A549 (cell line): ENCODE results near the gene PSME3IP1. TPM values are rescaled to one million over a fixed set of nuclear protein-coding genes. Genes with fewer than 3 reads are reported as not detected.

ENCODE experiments used
- ATAC-seq, 2 experiments: fragments of 200-7000 bp in 1 of 2; fragments of >200 bp in 1 of 2; cut with Nextera tagmentation in 1 of 2; cut with Tn5 transposase in 1 of 2; 3 replicates each; pipeline versions ENCODE4 v1.8.0 to v1.9.1; 2018 to 2020; ENCODE audit warnings: mild to moderate bottlenecking in 1 of 2, moderate library complexity in 1 of 2
- CTCF ChIA-PET: fragments of 300-600 bp; sonication (Branson Sonifier 250); formaldehyde crosslinking; extraction: SDS; loops from one replicate; lab custom pipeline; 2021; ENCODE audit warnings: antibody characterized with exemption, inconsistent platforms; lab: Yijun Ruan, JAX
- POLR2A ChIA-PET: fragments of 350-600 bp; formaldehyde crosslinking; extraction: SDS; loops from one replicate; lab custom pipeline; 2021; ENCODE audit warnings: antibody characterized with exemption, inconsistent platforms; lab: Yijun Ruan, JAX
- DNase-seq, 2 experiments: peaks; one replicate each; pipeline versions ENCODE4 v3.0.0 to v3.0.0-alpha.2; 2011 to 2016; ENCODE audit warnings: low read depth in 1 of 2, low spot score in 1 of 2
- FAIRE-seq: peaks from 2 replicates; lab custom pipeline; 2011; peaks lifted over from hg19 to GRCh38; lab: Jason Lieb, UNC
- H3K27ac ChIP-seq, 2 experiments: fragments of >200 bp; sonication (Bioruptor Twin); formaldehyde crosslinking; 3 replicates each; pipeline ENCODE4 v1.5.1; 2016 to 2017
- H3K4me1 ChIP-seq: fragments of >200 bp; sonication (Bioruptor Twin); formaldehyde crosslinking; 3 replicates; pipeline ENCODE4 v1.6.1; 2016
- H3K4me2 ChIP-seq: fragments of >200 bp; sonication (Bioruptor Twin); formaldehyde crosslinking; 3 replicates; pipeline ENCODE4 v1.6.1; 2016
- H3K4me3 ChIP-seq: fragments of >200 bp; sonication (Bioruptor Twin); formaldehyde crosslinking; 3 replicates; pipeline ENCODE4 v1.5.1; 2016
- H3K9me3 ChIP-seq: fragments of >200 bp; sonication (Bioruptor Twin); formaldehyde crosslinking; 3 replicates; pipeline ENCODE4 v1.6.1; 2016
- CBX2 ChIP-seq: fragments of 200-600 bp; sonication (generic); IDR thresholded peaks from 2 replicates; pipeline ENCODE4 v1.6.1; 2016; ENCODE audit warnings: low read depth, mild to moderate bottlenecking, borderline replicate concordance
- CBX8 ChIP-seq: fragments of 200-600 bp; sonication (generic); IDR thresholded peaks from 2 replicates; pipeline ENCODE4 v1.6.1; 2016
- CHD2 ChIP-seq: fragments of 150-350 bp; IDR thresholded peaks from 2 replicates; pipeline ENCODE4 v1.6.1; 2014; ENCODE audit warnings: low read length; ENCODE audit not compliant: partially characterized antibody
- CHD4 ChIP-seq: fragments of 200-600 bp; sonication (generic); IDR thresholded peaks from 2 replicates; pipeline ENCODE4 v1.6.1; 2016; ENCODE audit warnings: antibody characterized with exemption, mild to moderate bottlenecking, borderline replicate concordance
- EHF ChIP-seq: fragments of 250-450 bp; sonication (Bioruptor Pico); IDR thresholded peaks from 2 replicates; pipeline ENCODE4 v1.5.0; 2020; ENCODE audit warnings: mild to moderate bottlenecking
- EHMT2 ChIP-seq: fragments of 200-600 bp; sonication (generic); IDR thresholded peaks from 2 replicates; pipeline ENCODE4 v1.6.1; 2016; ENCODE audit warnings: antibody characterized with exemption, low read depth, mild to moderate bottlenecking, moderate library complexity
- EP300 ChIP-seq, 2 experiments: fragments of >200 bp; sonication (Bioruptor Twin); formaldehyde crosslinking; IDR thresholded peaks; 2 replicates in 1 of 2; 3 replicates in 1 of 2; pipeline ENCODE4 v1.6.1; 2016 to 2017
- FOSB ChIP-seq: fragments of 250-450 bp; sonication (Bioruptor Pico); IDR thresholded peaks from 2 replicates; pipeline ENCODE4 v1.5.0; 2020; ENCODE audit warnings: mild to moderate bottlenecking, moderate library complexity
- FOSL2 ChIP-seq, 2 experiments: fragments of 450-650 bp in 1 of 2; fragments of >200 bp in 1 of 2; sonication (Bioruptor Twin) in 1 of 2; formaldehyde crosslinking; IDR thresholded peaks; 2 replicates each; pipeline versions ENCODE4 v1.5.0 to v1.6.1; 2016 to 2020; ENCODE audit warnings: mild to moderate bottlenecking in 1 of 2, moderate library complexity in 1 of 2
- HDAC2 ChIP-seq: fragments of 200-600 bp; sonication (generic); IDR thresholded peaks from 2 replicates; pipeline ENCODE4 v1.6.1; 2016
- HEYL ChIP-seq: fragments of 250-450 bp; sonication (Bioruptor Pico); IDR thresholded peaks from 2 replicates; pipeline ENCODE4 v1.8.0; 2021; ENCODE audit warnings: mild to moderate bottlenecking, moderate library complexity
- HOXA7 ChIP-seq: fragments of 250-450 bp; sonication (Bioruptor Pico); IDR thresholded peaks from 2 replicates; pipeline ENCODE4 v1.5.0; 2020; ENCODE audit warnings: mild to moderate bottlenecking, moderate library complexity
- HOXB13 ChIP-seq: fragments of 250-450 bp; sonication (Bioruptor Pico); IDR thresholded peaks from 2 replicates; pipeline ENCODE4 v1.5.0; 2020; ENCODE audit warnings: low read depth, mild to moderate bottlenecking, moderate library complexity
- MAFK ChIP-seq: fragments of 450-650 bp; IDR thresholded peaks from 2 replicates; pipeline ENCODE4 v1.6.1; 2014; ENCODE audit not compliant: partially characterized antibody
- MAZ ChIP-seq: fragments of 150-350 bp; IDR thresholded peaks from 2 replicates; pipeline ENCODE4 v1.6.1; 2014; ENCODE audit warnings: antibody characterized with exemption, low read depth, low read length, borderline replicate concordance
- NFE2L2 ChIP-seq: fragments of 150-350 bp; conservative IDR thresholded peaks from 2 replicates; pipeline ENCODE4 v1.6.1; 2014; ENCODE audit warnings: low read length
- NR3C1 ChIP-seq: fragments of >200 bp; sonication (Bioruptor Twin); formaldehyde crosslinking; IDR thresholded peaks from 3 replicates; pipeline ENCODE4 v1.6.1; 2017
- POLR2A ChIP-seq: IDR thresholded peaks from 2 replicates; pipeline ENCODE4 v1.6.1; 2012; ENCODE audit warnings: mild to moderate bottlenecking, low read length
- RAD21 ChIP-seq, 2 experiments: fragments of >200 bp in 1 of 2; sonication (Bioruptor Twin) in 1 of 2; formaldehyde crosslinking in 1 of 2; IDR thresholded peaks in 1 of 2; conservative IDR thresholded peaks in 1 of 2; 2 replicates in 1 of 2; 3 replicates in 1 of 2; pipeline ENCODE4 v1.6.1; 2012 to 2018; ENCODE audit warnings: inconsistent platforms in 1 of 2
- RFX5 ChIP-seq: fragments of 450-650 bp; IDR thresholded peaks from 2 replicates; pipeline ENCODE4 v1.7.1; 2014; ENCODE audit warnings: antibody characterized with exemption, mild to moderate bottlenecking, moderate library complexity
- SMC3 ChIP-seq: fragments of >200 bp; sonication (Bioruptor Twin); formaldehyde crosslinking; IDR thresholded peaks from 3 replicates; pipeline ENCODE4 v1.6.1; 2018; ENCODE audit warnings: inconsistent platforms
- TFCP2L1 ChIP-seq: fragments of 250-450 bp; sonication (Bioruptor Pico); IDR thresholded peaks from 2 replicates; pipeline ENCODE4 v1.5.0; 2021; ENCODE audit warnings: mild to moderate bottlenecking
- WGBS: methylation state at CpG from one replicate; pipeline ENCODE4 v1.1.6; 2017; ENCODE audit errors: missing lambda C conversion rate; 5-methylcytosine and 5-hydroxymethylcytosine counted together
- polyA plus RNA-seq, 4 experiments: library from polyadenylated mRNA; depleted of rRNA in 3 of 4; stranded (reverse); fragments of >200 nt; fragmentation: RNase III in 1 of 4; extraction: RNeasy Plus Mini Kit Qiagen cat#74134 plus additional on column Dnase treatment in 1 of 4; gene quantifications; 2 replicates in 3 of 4; 3 replicates in 1 of 4; pipeline ENCODE4 v1.2.3, GENCODE V29; 2011 to 2017
- TF ChIP-seq, protein P1 (sequence below): fragments of >200 bp; sonication (Bioruptor Twin); formaldehyde crosslinking; IDR thresholded peaks from 3 replicates; pipeline ENCODE4 v1.5.1; 2016
- TF ChIP-seq, protein P2 (sequence below): fragments of 450-650 bp; IDR thresholded peaks from 2 replicates; pipeline ENCODE4 v1.6.1; 2014; ENCODE audit warnings: antibody characterized with exemption
- TF ChIP-seq, protein P3 (sequence below): fragments of 150-350 bp; IDR thresholded peaks from 2 replicates; pipeline ENCODE4 v1.6.1; 2014; ENCODE audit warnings: low read depth, mild to moderate bottlenecking, low read length

The PSME3IP1 gene
- polyA plus RNA-seq, 2 of the 4 experiments (the other 2 are of a cell fraction), result 155 to 159 TPM

DNA sequence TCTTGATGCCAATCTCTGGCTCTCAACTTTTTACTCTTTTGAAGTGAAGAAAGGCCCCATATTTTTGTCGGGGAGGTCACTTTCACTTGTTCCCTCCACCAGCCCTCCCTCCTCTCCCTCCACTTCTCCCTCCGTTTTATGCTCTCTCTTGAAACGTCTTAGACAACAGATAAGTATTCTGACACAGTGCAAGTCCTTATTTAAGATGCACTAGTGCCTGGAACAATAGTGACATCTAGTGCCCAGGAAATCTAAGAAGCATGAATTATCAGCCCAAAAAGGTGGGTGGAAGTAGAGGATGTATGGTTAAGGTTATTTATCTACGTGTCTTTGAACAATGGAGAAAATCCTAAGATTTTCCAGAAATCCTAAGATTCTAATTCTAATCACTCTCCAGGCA lies 17.9 kb downstream of the PSME3IP1 start:
- DNase-seq, result peak in 1 of 2 experiments; percentile 73
- Histone ChIP-seq H3K9me3 (no peaks in the 10 kb centered on the region), H3K27ac (no peak overlapping the region), H3K4me1 (no peaks in the 10 kb centered on the region), H3K4me3 (no peak overlapping the region), H3K4me2 (no peak overlapping the region)
- FAIRE-seq, result no peak
- 42% methylated on average over 4 of the region's 4 CpGs for WGBS
- TF ChIP-seq, protein P1, sequence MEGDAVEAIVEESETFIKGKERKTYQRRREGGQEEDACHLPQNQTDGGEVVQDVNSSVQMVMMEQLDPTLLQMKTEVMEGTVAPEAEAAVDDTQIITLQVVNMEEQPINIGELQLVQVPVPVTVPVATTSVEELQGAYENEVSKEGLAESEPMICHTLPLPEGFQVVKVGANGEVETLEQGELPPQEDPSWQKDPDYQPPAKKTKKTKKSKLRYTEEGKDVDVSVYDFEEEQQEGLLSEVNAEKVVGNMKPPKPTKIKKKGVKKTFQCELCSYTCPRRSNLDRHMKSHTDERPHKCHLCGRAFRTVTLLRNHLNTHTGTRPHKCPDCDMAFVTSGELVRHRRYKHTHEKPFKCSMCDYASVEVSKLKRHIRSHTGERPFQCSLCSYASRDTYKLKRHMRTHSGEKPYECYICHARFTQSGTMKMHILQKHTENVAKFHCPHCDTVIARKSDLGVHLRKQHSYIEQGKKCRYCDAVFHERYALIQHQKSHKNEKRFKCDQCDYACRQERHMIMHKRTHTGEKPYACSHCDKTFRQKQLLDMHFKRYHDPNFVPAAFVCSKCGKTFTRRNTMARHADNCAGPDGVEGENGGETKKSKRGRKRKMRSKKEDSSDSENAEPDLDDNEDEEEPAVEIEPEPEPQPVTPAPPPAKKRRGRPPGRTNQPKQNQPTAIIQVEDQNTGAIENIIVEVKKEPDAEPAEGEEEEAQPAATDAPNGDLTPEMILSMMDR, result peak; percentile 71
- TF ChIP-seq SMC3, result peak; percentile 42; the same call in 1 of the 3 replicates
- TF ChIP-seq HOXA7 (CRISPR knock-in tag), result no peak
- no peak for TF ChIP-seq RFX5
- peak; percentile 67 to 79 for TF ChIP-seq RAD21 (conservative IDR thresholded peaks at IDR 0.05 in 1 of 2, IDR thresholded peaks at IDR 0.05 in 1 of 2)
- ChIA-PET CTCF (interaction anchor here (0.7 to 2.6 kb wide), 12 partner anchors 9 to 249 kb away, joined by 3 to 13 read pairs (median 6); partner anchors contain the start of gene CPNE2), POLR2A (no interaction called here)
- peak; percentile 80 to 84 for ATAC-seq

DNA sequence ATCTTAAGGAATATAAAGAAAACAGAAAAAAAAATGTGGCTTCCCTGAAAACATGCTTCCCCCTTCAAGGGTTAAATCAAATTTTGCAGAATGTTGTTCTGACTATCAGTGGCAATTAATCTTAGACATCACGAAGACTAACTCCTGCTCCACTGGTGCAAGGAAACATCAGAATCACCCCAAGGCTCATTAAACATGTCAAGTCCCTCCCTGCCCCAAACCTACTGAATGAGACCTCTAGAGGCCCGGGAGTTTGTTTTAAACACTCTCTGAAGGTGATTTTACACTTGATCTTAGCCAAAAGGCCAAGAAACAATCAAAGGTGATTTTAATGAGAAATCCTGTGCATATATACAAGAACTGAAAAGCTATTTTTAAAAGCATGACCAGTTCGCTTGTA lies 18.3 kb downstream of the PSME3IP1 start:
- FAIRE-seq (no peak), ATAC-seq (no peak), DNase-seq (no peak)
- TF ChIP-seq EHMT2, result no peak
- TF ChIP-seq CHD4, result no peak
- no peak for TF ChIP-seq TFCP2L1
- no peak for TF ChIP-seq CHD2
- no peak for TF ChIP-seq CBX8
- TF ChIP-seq HDAC2, result no peak
- no peak for TF ChIP-seq RFX5
- no peak for TF ChIP-seq POLR2A
- TF ChIP-seq HEYL (CRISPR knock-in tag), result no peak
- Histone ChIP-seq H3K4me1 (no peaks in the 10 kb centered on the region), H3K4me2 (no peak overlapping the region), H3K9me3 (no peaks in the 10 kb centered on the region), H3K27ac (no peak overlapping the region), H3K4me3 (no peak overlapping the region)
- ChIA-PET POLR2A (no interaction called here), CTCF (interaction anchor here (0.7 to 2.6 kb wide), 12 partner anchors 9 to 250 kb away, joined by 3 to 13 read pairs (median 6); partner anchors contain the start of gene CPNE2)
- WGBS, result 90% methylated on average over 3 of the region's 3 CpGs

DNA sequence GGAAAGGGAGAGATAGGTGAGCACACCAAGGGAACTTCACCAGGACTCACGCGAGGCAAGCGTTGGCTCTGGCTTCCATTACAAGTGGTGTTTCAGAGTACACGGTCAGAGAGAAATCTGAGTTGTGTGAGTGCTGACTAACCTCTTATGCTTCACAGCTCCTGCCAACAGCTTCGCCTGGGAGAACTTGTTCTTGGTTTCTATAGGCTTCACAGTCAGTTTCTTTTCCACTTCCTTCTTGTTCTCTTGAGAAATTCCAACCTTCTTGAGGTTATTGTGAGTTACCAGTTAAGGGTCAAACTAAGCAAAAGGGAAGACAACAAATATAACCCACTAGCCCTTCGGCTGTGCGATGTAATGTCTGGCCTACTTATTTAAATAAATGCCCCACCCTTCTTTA lies 18.9 kb downstream of the PSME3IP1 start:
- no peaks in the 10 kb centered on the region for H3K9me3 ChIP-seq
- WGBS, result 96% methylated on average over 7 of the region's 7 CpGs
- TF ChIP-seq HOXB13 (CRISPR knock-in tag), result no peak
- TF ChIP-seq FOSB (CRISPR knock-in tag), result no peak
- TF ChIP-seq CBX2, result no peak
- TF ChIP-seq MAFK, result no peak
- TF ChIP-seq EP300 (IDR thresholded peaks at IDR 0.05), result no peak
- no peak for TF ChIP-seq RFX5
- no peak for TF ChIP-seq CBX8
- TF ChIP-seq, protein P2, sequence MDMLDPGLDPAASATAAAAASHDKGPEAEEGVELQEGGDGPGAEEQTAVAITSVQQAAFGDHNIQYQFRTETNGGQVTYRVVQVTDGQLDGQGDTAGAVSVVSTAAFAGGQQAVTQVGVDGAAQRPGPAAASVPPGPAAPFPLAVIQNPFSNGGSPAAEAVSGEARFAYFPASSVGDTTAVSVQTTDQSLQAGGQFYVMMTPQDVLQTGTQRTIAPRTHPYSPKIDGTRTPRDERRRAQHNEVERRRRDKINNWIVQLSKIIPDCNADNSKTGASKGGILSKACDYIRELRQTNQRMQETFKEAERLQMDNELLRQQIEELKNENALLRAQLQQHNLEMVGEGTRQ, result no peak
- TF ChIP-seq, protein P3, sequence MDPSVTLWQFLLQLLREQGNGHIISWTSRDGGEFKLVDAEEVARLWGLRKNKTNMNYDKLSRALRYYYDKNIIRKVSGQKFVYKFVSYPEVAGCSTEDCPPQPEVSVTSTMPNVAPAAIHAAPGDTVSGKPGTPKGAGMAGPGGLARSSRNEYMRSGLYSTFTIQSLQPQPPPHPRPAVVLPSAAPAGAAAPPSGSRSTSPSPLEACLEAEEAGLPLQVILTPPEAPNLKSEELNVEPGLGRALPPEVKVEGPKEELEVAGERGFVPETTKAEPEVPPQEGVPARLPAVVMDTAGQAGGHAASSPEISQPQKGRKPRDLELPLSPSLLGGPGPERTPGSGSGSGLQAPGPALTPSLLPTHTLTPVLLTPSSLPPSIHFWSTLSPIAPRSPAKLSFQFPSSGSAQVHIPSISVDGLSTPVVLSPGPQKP, result no peak
- no peak for TF ChIP-seq EHF (CRISPR knock-in tag)
- no peak for TF ChIP-seq NR3C1
- no peak for TF ChIP-seq SMC3
- TF ChIP-seq FOSL2 (IDR thresholded peaks at IDR 0.05), result no peak
- no peak for TF ChIP-seq FOSL2 (CRISPR knock-in tag; IDR thresholded peaks at IDR 0.05)
- TF ChIP-seq NFE2L2, result no peak
- TF ChIP-seq HOXA7 (CRISPR knock-in tag), result no peak
- no peak for TF ChIP-seq MAZ
- TF ChIP-seq RAD21 (conservative IDR thresholded peaks at IDR 0.05 in 1 of 2, IDR thresholded peaks at IDR 0.05 in 1 of 2), result no peak
- H3K4me3 ChIP-seq, result no peak overlapping the region
- H3K4me1 ChIP-seq, result no peaks in the 10 kb centered on the region
- ATAC-seq (no peak), DNase-seq (no peak), FAIRE-seq (no peak)
- ChIA-PET CTCF (interaction anchor here (0.8 to 2.6 kb wide), 8 partner anchors 10 to 250 kb away, joined by 3 to 13 read pairs (median 4); no protein-coding TSS in a partner anchor), POLR2A (no interaction called here)
- H3K27ac ChIP-seq, result no peak overlapping the region
- H3K4me2 ChIP-seq, result no peak overlapping the region
